HL-60 (cell line): ENCODE measurements around the gene CLTB.
"Not testable (repeated sequence)": the region's sequence is repeated elsewhere in the genome, so short reads cannot be mapped to it uniquely, and the experiment has no call there.

Experiments
- DNase-seq, 2 experiments: peaks; one replicate each; pipeline ENCODE4 v3.0.0-alpha.2; 2010 to 2020; ENCODE audit warnings: low read depth in 1 of 2, low spot score in 1 of 2
- H3K27ac ChIP-seq: fragments of 250-450 bp; sonication (Bioruptor Pico); replicated peaks from 2 replicates; pipeline ENCODE4 v1.5.1; 2020; ENCODE audit warnings: mild to moderate bottlenecking, moderate library complexity
- H3K27me3 ChIP-seq: fragments of 250-450 bp; sonication (Bioruptor Pico); 2 replicates; pipeline ENCODE4 v1.5.1; 2021; ENCODE audit warnings: mild to moderate bottlenecking, moderate library complexity; ENCODE audit not compliant: insufficient read depth, poor library complexity, severe bottlenecking
- H3K4me3 ChIP-seq: replicated peaks from 2 replicates; pipeline ENCODE4 v1.5.1; 2011; ENCODE audit warnings: mild to moderate bottlenecking, control low read depth, low read length; ENCODE audit not compliant: insufficient read depth
- GABPA ChIP-seq: IDR thresholded peaks from 2 replicates; pipeline ENCODE4 v1.6.1; 2012; ENCODE audit warnings: low read depth
- POLR2AphosphoS5 ChIP-seq: IDR thresholded peaks from 2 replicates; pipeline ENCODE4 v1.6.1; 2012; ENCODE audit warnings: low read depth
- SPI1 ChIP-seq: IDR thresholded peaks from 2 replicates; pipeline ENCODE4 v1.6.1; 2012; ENCODE audit warnings: low read depth, mild to moderate bottlenecking, borderline replicate concordance
- TF ChIP-seq, protein P1 (sequence below): IDR thresholded peaks from one replicate; pipeline ENCODE4 v1.5.1; 2011; ENCODE audit warnings: low read length, control low read depth, inconsistent platforms; ENCODE audit not compliant: insufficient read depth
- TF ChIP-seq, protein P2 (sequence below): IDR thresholded peaks from 2 replicates; pipeline ENCODE4 v1.6.1; 2012; ENCODE audit warnings: low read depth; ENCODE audit not compliant: insufficient replicate concordance

CLTB gene

DNA sequence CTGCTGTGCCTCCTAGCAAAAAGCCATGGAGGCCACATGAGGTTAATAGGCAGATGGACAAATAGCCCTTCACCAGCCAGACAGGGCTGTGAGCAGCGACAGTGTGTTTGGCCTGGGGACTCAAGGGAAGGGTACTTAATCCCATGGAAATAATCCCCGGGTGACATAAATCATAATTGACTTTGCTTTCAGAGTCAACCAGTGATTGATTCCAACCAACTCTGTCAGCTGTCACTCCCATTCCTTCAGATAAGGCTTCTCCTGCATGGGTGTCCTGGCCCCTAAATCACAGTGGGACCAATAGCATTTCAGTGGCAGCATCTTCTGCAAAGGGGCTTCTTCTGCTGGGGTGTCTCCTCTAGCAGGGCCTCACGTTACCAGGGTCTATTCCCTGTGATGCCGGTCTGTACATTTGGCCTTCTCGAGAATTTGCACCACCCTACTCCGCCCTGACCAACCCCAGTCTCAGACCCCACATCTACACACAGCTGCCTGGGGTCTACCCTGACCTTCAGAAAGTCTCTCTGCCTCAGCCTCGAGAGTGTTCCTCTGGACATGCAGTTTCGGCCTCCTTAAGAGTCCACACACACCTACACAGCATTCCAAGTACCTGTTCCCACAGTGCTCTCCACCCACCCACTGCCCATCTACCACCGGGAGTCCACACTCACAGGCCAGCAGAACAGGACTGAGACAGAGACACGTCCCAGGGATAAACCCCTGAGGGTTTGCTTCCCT, 3.7 kb downstream of the CLTB start:
- Histone ChIP-seq H3K4me3 (no peak overlapping the region), H3K27me3 (no peaks in the 10 kb centered on the region), H3K27ac (no peak overlapping the region)
- DNase-seq = no peak
- TF ChIP-seq, protein P1, sequence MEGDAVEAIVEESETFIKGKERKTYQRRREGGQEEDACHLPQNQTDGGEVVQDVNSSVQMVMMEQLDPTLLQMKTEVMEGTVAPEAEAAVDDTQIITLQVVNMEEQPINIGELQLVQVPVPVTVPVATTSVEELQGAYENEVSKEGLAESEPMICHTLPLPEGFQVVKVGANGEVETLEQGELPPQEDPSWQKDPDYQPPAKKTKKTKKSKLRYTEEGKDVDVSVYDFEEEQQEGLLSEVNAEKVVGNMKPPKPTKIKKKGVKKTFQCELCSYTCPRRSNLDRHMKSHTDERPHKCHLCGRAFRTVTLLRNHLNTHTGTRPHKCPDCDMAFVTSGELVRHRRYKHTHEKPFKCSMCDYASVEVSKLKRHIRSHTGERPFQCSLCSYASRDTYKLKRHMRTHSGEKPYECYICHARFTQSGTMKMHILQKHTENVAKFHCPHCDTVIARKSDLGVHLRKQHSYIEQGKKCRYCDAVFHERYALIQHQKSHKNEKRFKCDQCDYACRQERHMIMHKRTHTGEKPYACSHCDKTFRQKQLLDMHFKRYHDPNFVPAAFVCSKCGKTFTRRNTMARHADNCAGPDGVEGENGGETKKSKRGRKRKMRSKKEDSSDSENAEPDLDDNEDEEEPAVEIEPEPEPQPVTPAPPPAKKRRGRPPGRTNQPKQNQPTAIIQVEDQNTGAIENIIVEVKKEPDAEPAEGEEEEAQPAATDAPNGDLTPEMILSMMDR = no peak
- TF ChIP-seq GABPA (no peak), POLR2AphosphoS5 (no peak), SPI1 (no peak)
- TF ChIP-seq, protein P2, sequence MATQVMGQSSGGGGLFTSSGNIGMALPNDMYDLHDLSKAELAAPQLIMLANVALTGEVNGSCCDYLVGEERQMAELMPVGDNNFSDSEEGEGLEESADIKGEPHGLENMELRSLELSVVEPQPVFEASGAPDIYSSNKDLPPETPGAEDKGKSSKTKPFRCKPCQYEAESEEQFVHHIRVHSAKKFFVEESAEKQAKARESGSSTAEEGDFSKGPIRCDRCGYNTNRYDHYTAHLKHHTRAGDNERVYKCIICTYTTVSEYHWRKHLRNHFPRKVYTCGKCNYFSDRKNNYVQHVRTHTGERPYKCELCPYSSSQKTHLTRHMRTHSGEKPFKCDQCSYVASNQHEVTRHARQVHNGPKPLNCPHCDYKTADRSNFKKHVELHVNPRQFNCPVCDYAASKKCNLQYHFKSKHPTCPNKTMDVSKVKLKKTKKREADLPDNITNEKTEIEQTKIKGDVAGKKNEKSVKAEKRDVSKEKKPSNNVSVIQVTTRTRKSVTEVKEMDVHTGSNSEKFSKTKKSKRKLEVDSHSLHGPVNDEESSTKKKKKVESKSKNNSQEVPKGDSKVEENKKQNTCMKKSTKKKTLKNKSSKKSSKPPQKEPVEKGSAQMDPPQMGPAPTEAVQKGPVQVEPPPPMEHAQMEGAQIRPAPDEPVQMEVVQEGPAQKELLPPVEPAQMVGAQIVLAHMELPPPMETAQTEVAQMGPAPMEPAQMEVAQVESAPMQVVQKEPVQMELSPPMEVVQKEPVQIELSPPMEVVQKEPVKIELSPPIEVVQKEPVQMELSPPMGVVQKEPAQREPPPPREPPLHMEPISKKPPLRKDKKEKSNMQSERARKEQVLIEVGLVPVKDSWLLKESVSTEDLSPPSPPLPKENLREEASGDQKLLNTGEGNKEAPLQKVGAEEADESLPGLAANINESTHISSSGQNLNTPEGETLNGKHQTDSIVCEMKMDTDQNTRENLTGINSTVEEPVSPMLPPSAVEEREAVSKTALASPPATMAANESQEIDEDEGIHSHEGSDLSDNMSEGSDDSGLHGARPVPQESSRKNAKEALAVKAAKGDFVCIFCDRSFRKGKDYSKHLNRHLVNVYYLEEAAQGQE = no peak

DNA sequence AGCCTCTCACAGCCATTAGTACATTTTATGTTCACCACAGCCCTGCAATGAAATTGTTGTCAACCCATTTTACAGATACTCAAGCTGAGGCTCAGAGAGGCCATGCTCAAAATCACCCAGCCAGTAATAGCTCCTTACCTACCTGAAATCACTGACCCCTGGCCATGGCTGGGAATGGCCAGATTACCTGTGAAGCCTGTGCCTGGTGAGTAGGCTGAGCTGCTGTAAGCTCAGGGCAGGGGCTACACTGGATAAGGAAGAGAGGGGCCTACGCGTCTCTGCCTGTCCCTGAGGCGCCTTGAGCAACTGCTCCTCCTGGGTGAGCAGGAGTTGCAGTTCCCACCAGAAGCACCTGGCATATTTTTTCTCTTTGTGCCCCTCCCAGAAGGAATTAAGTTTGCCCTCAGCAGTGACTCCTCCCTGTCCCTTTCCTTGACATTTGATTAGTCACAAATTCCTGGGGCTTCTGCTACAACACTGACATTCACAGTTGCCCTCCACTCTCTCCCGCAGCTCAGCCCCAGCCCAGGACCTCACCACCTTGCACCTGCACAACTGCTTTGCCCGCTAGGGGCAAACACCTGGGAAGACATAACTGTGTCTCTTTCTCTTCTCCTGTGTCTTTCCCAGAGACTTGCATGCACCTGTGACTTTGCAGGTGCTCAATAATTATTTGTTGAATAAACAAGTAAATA, 5.7 kb downstream of the CLTB start:
- no peak for DNase-seq
- H3K27ac ChIP-seq = no peak overlapping the region
- H3K27me3 ChIP-seq = no peaks in the 10 kb centered on the region
- no peak for TF ChIP-seq POLR2AphosphoS5
- TF ChIP-seq, protein P1 = no peak
- no peak for TF ChIP-seq GABPA
- TF ChIP-seq, protein P2 = no peak
- no peak for TF ChIP-seq SPI1
- no peak overlapping the region for H3K4me3 ChIP-seq

DNA sequence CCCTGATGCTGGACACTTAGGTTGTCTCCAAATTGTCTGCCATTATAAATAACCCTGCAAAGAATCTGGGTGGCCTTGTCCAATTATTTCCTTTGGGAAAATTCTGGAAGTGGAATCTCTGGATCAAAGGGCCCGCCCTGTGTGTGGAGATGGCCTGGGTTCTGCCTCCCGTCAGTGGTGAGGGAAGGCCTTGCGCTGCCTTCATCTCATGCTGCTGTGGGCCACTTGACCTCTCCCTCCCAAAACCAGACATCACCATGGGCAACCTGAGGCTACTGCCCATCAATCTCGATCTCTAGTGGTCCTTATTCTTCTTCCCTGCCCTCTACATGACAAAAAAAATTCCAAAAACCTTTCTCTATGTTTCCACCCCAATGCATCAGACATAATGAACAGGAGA, 6.6 kb downstream of the CLTB start:
- no peak for DNase-seq
- no peak for TF ChIP-seq POLR2AphosphoS5
- no peak for TF ChIP-seq GABPA
- Histone ChIP-seq H3K4me3 (no peak overlapping the region), H3K27me3 (no peaks in the 10 kb centered on the region), H3K27ac (no peak overlapping the region)

DNA sequence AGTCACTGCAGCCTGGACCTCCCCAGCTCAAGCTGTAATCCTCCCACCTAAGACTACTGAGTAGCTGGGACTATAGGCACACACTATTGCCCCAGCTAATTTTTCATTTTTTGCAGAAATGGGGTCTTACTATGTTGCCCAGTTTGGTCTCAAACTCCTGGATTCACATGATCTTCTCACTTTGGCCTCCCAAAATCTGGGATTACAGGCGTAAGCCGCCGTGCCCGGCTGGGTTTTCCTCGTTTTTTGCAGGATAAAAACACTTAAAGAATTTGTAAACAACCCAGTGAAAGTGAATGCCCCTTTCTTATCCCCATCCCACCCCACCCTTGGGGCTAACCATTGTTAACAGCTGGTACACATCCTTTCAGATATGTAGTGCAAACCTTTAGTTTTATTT, 7.7 kb downstream of the CLTB start:
- no peak overlapping the region for H3K27ac ChIP-seq
- no peak overlapping the region for H3K4me3 ChIP-seq
- no peak for DNase-seq
- no peaks in the 10 kb centered on the region for H3K27me3 ChIP-seq
- TF ChIP-seq, protein P1 = no peak
- TF ChIP-seq POLR2AphosphoS5 = no peak
- no peak for TF ChIP-seq SPI1
- TF ChIP-seq GABPA = no peak
- TF ChIP-seq, protein P2 = no peak

DNA sequence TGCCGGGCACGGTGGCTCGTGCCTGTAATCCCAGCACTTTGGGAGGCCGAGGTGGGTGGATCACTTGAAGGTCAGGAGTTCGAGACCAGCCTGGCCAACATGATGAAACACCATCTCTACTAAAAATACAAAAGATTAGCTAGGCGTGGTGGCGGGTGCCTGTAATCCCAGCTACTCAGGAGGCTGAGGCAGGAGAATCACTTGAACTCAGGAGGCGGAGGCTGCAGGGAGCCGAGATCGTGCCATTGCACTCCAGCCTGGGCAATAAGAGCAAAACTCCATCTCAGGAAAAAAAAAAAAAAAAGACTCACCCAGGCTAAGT, 8.1 kb downstream of the CLTB start:
- DNase-seq, H3K27ac ChIP-seq, H3K4me3 ChIP-seq, H3K27me3 ChIP-seq: not testable (repeated sequence)
